CD4-positive, alpha-beta T cell treated with Interleukin-17A for 1 hour (primary cell): ENCODE results near the gene ADAMTS18.

ENCODE experiments used
- DNase-seq: peaks from one replicate; pipeline ENCODE4 v3.0.0-alpha.2; 2020

ADAMTS18 gene

DNA sequence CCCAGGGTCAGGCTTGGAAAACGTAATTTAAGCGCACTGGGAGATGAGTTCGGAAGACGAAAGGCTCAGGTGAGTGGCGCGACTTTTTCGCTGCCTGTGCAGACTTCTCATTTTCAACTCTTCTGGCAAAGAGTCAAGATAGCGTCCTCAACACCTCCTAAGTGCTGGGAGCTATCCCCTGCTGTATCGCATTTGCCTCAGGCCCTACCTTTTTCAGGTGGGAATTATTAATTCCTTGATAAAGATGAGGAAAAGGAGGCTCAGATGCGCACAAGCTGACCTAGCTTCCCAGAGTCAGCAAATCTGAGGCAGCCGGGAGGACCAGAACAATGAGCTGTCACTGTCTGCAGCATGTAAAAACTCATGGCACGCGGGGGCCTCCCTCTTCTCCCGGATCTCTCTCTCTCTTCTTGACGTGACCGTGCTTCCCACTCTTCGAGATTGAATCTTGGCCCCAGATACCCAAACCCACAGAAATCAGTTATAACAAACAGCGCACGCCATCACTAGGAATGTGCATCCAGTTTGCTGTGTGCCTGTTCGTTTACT is 512 bp upstream of the ADAMTS18 start:
- DNase-seq, result no peak

DNA sequence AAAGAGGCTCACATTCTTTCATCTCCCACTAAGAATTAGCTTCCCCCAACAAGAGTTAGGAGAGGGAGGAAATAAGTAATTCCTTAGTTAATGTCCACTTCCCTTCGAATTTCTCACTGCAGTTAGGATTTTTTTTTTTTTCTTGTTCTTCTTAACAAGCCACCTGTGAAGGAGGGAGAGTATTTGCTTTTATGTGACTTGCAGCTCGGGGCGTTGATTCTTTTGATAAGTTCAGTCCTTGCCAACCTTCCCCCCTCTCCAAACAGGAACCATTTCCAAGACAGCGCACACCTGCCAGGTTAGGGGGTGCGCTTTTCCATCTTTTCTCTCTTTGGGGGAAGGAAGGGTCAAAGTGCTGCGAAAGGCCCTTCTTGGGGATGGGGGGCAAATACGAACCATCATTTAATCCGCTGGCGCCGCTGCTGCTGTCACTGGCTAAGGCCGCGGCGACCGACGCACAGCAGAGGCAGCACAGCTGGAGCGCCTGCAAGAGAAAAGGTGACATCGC is 758 bp downstream of the ADAMTS18 start:
- DNase-seq, result no peak

DNA sequence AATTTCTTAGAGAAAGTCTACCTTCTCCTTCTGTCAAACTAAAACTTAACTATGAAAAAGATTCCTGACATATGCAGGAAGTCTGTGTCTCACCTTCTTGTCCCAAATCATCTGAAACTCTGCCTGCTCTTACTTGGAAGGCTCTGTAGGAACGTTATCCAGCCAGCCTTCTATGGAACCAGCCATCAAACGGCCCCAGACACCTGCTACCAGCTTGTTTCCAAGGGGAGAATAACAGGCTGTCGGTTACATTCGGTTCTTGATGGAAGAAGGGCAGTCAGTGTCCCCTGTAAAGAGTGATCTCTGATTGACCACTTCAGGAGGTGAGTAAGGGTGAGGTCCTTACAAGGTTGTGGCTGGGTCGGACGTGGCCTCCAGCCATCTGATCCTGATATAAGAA is 1.7 kb downstream of the ADAMTS18 start:
- no peak for DNase-seq

DNA sequence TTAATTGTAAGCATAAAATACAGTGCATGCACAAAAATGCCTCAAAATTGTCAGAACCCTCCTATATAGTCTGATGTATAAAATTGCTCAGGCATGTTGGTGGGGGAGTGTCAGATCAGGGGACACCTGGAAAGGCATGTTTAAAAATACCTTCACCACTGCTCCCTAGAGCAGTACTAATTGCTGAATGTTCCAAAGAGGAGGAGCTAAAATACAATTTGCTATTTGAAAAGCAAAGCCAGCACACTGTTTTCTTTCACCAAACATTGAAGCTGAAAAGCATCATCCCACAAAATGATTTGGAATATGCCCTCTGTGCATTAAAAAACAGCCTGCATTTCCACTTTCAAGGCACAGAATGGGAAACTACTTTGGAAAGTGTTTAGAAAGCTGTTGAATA is 2.6 kb downstream of the ADAMTS18 start:
- DNase-seq, result no peak

DNA sequence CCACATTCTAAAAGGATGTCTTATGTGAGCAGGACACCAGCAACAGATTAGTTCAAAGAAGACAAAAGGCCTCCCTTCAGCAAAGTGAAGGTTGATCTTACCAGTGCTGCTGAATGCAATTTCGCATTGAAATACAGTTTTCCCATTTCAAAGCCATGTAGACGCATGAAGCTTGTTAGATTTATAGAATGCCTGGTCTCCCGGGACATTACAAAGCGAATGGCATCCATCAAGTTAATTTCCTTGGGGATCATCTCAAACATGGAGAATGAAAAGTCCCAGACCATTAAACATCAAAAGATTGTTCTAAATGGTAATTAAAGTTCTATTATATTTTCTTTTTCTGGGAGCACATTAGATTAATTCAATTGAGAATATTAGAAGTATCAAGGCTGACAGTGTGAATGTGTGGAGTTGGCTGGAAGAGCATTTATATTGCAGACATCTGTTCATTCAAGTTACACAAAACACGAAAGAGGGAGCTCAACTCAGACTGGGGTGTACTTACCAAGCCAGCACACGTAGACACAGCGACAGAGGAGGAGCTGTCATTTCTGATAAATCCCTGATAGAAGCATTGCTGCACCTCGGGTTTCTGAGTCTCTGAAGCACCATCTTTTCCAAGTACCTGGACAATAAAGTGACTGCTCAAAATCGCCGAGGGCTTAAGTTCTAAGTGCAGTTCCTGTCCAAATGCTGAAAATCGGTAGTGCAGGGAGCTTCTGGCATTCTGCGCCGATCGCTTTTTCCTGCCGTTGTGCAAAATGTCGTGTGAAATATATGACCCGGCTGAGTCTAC is 3.8 kb downstream of the ADAMTS18 start:
- DNase-seq, result no peak

DNA sequence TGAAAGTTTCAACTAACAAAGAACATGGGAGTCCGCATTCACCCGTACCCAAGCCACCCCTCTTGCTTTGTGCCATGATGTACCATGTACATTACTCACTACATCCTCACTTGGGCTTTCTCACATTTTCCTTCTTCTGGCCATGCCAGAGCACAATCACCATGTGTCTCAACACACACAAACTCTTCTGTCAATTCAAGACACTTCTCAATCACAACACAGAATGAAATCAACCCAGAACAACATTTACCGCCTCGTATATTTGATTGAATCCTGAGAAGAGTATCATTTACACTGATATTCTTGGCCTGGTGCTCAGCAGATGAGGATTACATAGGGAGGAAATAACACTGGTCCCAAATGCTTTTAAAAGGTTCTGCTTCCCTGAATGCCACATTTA is 4.5 kb downstream of the ADAMTS18 start:
- DNase-seq, result no peak

DNA sequence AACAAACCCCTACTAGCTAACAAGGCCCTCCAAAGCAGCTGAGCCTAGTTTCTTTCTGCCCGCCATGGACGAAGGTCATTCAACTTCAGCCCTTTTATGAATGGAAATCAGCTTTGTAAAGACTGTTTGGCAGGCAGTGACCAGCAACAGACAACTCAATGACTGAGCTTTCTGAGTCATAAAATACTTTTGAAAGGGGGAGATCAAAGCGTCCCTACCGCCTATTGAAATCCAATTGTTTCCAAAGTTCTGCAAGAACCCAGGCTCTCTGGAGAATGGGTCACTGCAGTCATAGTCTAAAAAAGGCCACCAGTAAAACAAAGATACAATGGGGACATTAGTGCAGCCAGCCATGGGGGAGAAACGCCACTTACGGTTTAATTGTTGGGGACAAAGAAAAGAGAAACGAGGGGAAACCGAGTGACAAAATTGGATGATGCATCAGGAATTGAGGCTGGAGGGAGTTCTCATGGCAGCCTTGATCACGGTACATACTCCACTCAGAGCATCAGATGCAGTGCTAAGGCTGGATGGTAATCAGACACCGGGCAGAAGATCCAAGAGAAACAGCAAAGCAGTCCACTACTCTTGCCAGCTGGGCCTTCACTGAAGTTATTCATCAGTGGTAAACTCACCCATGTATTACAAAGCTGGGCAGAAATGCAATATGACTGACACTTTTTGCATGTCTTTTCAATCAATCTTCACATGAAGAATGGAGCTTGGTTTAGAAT is 9.8 kb downstream of the ADAMTS18 start:
- DNase-seq, result no peak

DNA sequence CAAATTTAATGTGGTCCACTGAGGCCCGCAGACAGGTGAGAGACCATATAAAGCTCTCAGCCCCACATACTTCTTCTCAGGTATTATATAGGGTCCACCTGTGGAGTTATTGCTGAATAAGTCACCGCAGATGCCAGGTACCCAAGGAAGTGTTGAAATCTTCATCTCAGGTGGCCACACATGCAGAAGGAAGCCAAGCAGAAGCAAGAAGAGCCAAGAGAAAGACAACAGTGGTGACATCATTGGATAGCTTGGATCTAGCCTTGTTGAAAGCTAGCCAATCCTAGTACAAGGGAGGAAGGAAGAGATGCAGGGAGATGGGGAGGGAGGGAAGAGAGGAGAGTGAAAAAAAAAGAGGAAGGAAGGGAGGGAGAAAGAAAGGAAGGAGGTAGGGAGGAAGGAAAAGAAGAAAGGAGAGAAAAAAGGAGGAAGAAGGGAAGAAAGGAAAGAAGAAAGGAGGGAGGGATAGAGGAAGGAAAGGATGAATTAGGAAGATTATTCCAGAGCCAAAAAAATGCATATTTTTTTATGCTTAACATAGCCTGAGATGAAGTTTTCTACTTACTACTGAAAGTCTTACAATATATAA is 12.5 kb downstream of the ADAMTS18 start:
- DNase-seq, result no peak

DNA sequence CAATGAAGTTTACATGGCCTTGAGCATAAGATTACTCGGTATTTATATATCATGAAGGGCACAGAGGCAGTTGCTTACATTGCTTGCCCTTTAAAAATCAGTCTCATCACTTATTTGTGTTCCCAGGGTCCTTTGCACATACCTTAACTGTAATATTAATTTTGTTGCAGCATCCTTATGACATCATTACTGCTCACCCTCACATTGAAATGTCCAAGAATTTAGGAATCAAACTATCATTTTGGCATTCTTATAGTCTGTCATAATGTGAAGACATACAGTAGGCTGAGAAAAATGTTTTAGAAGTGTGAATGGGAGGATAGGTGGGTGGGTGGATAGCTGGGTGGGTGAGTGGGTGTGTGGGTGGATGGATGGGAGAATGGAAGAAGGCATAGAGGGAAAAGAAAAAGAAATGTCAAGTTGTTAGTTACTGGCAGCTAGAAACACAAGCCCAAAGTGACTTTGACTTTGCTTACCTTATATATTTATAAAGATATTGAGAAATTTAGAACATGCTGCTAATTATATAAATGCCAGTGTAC is 17.8 kb downstream of the ADAMTS18 start:
- no peak for DNase-seq

DNA sequence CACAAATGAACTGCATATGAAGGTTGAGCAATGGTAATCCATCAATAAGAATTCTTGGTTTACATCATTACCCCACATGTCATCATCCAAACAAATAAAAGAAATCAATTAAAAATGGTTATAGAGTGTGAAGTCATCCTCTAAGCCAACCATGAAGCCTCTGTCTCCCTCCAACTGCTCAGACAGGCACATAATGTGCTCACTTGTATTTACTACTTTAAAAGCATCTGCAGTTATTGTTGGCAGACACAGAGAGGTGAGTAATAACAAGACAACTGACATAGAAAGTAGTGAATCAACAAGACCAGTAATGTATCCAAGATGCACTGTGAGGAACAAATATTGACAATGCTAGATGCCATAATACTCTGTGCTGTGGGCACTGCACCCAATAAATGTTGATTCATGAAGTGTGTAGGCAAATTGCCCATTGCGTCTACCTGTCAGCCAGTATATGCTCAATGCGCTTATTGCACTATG is 20.0 kb downstream of the ADAMTS18 start:
- DNase-seq, result no peak

DNA sequence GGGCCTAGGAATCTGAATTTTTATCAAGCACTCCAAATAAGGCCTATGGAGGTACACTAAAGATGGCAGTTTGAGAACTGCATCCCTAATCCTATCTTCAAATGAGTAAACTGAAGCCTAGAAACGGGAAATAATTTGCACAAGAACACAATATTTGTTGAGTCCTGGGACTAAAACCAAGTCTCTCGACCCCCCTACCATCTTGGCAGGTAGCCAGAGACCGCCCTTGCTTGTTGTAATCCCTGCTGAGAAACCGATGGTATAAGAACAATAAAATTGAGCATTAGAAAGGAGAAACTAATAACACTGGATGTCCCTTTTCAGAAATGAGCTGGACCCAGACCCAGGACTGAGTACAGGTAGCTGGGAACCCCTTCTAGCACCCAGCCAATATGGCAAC is 24.4 kb downstream of the ADAMTS18 start:
- DNase-seq, result no peak

DNA sequence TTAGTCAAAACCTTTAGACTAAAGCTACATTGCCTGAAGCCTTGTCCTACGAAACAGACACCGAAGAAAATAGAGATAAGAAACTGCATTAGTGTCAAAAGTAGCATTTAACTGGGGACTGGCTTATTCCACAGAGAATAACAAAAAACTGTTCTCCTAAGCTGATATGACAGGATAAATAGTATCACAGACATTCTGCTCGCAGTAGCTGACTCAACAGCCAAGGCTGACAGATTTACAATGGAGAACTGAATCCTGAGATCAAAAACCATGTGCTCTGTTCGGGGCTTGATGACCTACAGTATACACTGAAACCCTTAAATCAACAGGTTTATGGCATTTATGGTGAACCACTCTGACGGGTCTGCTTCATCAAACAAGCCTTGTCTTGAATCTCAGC is 25.5 kb downstream of the ADAMTS18 start:
- no peak for DNase-seq

DNA sequence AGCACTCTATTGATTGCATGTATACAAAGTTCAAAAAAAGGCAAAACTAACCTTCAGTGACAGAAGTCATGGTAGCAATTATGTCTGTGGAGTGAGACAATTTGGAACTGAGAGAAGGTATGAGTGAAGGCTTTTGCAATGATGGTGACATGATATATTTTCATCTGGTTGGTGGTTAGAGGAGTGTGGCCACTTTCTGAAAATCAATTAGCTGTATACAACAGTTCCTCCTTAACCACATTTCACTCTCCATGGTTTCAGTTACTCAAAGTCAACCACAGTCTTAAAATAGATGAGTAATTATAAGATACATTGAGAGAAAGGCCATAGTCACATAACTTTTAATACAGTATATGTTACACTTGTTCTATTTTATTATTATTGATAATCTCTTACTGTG is 26.2 kb downstream of the ADAMTS18 start:
- DNase-seq, result no peak

DNA sequence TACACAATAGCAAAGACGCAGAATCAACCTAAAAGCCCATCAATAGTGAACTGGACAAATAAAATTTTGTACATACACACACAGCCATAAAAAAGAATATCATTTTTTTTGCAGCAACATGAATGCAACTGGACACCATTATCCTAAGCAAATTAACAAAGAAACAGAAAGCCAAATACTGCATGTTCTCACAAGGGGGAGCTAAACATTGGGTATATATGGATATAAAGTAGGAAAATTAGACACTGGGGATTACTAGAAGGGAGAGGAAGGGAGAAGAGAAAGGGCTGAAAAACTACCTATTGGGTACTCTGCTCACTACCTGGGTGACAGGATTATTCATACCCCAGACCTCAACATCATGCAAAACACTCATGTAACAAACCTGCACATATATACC is 28.2 kb downstream of the ADAMTS18 start:
- no peak for DNase-seq

DNA sequence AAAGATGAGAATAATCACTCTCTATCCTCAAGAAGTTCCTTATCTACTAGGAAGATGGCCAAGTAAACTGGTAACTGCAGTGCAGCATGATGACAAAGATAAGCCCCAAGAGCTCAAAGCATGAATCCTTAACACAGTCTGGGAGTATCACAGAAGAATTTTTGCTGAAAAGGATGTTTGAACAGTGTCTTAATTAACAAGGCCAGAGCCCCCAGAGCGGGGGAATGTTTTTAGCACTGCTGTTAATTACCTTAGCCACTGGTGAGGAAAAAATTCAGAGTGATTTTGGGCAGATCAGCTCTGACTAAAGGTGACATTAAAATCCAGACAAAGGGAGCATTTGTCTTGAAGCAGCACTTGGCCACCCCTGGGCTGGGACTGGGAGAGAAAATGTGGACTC is 30.1 kb downstream of the ADAMTS18 start:
- DNase-seq, result no peak

DNA sequence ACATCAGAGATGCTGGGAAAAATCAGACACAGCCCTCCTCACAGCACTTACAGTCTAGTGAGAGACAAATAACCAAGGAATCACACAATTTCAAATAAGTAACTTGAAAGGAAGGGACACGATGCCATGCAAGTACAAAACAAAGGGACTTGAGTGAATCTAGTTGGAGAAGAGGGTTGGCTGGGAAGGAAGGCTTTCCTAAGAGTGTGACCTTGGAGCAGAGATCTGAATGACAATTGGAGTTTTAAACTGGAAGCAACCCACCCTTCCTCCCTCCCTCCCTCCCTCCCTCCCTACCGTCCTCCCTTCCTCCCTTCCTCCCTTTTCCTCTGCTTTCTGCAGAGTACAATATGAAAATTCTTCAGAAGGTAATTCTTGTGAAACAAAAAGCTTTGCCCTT is 31.1 kb downstream of the ADAMTS18 start:
- no peak for DNase-seq

DNA sequence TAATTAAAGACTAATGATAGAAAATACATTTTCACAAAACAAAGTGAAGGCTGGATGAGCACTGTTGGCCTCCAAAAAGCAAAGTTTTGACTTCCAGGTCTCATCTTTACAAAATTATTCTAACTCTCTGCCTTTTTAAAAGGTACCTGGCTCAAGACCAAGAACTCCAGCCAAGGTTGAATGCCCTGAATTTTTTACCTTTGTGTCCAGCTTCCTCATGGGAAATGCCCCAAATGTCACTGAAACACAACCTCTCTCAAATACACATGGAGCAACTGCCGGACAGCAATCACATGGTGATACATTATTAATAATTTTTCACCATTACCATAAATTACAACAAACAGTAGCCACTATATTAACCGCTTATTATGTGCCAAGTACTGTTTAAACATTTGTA is 32.2 kb downstream of the ADAMTS18 start:
- no peak for DNase-seq

DNA sequence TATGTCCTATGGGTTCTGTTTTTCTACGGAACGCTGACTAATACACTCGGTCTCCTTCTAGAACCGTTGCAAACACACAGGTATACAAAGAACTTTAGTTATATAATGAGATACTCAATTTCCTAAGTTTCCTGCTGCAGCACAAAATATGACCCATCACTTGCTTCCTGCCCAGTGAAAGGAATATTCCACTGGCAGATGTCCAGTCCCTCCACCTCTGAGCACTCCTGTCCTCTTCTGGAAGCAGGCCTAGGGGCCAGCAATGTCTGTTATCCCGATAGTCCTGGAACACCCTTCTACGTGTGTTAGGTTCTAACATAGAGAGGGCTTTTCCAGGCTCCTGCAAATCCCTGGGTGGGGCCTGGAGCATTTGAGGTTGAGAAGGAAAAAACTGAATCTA is 32.7 kb downstream of the ADAMTS18 start:
- no peak for DNase-seq

DNA sequence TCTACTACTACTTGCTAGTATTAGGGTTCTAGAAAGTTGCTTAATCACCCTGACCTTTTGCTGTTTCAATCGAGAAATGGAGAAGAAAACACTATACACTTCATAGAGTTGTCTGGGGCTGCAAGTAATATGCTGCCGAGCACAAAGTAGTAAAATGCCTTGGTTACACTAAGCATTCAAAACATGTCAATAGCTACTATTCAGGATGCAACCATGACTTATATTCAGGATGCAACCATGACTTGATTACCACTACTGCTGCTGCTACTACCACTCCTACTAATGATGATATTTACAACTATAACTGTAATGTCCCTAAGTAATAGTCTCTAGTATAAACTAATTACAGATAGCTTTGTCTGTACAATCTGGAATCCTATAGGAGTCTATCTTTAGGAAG is 35.3 kb downstream of the ADAMTS18 start:
- DNase-seq, result no peak

DNA sequence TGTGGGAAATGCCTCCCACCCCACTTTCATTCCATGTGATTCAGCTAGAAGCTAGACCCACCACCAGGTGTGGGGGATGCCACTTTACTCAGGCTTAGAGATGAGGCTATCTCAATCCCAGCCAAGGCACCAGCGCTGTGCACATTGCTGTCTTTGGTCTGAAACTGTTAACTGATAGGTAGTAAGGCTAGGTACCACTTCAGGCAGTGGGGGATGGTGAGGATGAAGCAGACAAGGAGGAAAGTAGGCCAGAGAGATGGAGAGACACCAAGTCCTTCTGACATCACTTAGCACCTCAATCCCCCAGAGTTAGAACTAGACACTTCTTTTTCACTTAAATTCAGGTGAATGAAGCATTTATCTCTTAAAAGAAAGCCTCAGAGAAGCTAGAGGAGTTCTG is 35.8 kb downstream of the ADAMTS18 start:
- DNase-seq, result no peak

DNA sequence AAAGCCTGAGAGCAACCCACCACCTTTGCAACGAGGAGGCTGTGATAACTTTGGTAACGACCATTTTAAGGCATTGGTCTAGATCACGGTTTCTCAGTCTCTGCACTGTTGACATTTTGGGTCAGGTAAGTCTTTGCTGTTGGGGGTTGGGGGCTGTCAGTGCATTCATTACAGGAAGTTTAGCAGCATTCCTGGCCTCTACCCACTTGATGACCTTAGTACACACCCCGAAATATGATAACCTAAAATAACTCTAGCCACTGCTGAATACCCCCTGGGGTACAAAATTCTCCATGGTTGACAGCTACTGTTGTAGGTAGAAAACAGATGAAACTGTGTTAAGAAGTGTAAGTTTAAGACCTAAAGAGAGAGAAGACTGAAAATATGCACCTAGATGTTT is 36.3 kb downstream of the ADAMTS18 start:
- no peak for DNase-seq

DNA sequence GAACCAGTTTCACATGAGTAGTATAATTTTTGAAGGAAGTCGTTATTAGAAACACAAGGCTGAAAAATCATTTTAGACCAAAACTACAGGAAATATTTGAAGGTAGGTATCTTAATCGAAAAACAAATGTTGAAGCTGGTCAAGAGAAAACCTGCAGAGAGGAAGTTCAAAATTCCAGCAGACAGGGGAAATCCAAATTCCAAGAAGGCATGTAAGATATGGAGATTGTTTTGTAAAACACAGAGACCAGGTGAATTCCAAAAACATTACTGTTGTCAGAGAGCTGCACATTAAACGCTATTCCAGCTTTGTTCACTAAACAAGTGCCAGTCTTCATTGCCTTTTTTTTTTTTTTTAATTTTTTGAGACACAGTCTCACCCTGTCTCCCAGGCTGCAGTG is 38.4 kb downstream of the ADAMTS18 start:
- no peak for DNase-seq

DNA sequence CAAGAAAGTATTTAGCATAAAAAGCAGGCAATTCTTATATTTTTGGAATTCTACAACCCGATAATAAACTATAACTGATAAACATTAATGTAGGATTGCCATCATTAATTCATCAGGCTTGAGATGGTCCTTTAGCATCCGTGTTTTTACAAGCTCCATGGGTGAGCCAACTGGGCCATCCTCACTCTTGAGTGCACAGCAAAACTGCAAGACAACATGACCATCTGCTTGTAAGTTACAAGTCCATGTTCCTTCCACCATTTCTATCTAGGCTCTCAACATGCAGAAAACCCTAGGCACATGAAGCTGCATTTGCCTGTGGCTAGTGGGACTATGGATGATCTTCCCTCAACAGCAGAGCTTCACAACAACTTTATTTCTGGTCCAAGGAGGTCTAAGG is 40.1 kb downstream of the ADAMTS18 start:
- DNase-seq, result no peak
